ENCODE measurements around the gene PLPPR5.

PLPPR5 gene

GRCh38 chr1:98962156-98962555 is 42.5 kb downstream of the PLPPR5 start:
- no peaks in the 10 kb centered on the region for H3K79me2 ChIP-seq (ENCODE audit: insufficient read depth, low read depth)

GRCh38 chr1:98949621-98950020 is 55.0 kb downstream of the PLPPR5 start:
- Histone ChIP-seq H2AFZ (ENCODE audit: low read depth) (no peak overlapping the region), H3K27ac (no peak overlapping the region), H3K36me3 (ENCODE audit: insufficient read depth) (no peaks in the 10 kb centered on the region), H3K4me2 (no peak overlapping the region), H3K4me3 (IDR thresholded peaks at IDR 0.05; ENCODE audit: insufficient read depth, low read depth, low read length) (no peak overlapping the region), H3K4me1 (ENCODE audit: low read depth, poor library complexity, severe bottlenecking) (no peaks in the 10 kb centered on the region), H3K27me3 (ENCODE audit: insufficient read depth, low read depth) (no peaks in the 10 kb centered on the region), H3K79me2 (ENCODE audit: insufficient read depth, low read depth) (no peaks in the 10 kb centered on the region), H4K20me1 (ENCODE audit: insufficient read depth) (no peaks in the 10 kb centered on the region), H3K9ac (no peak overlapping the region)
- TF ChIP-seq CTCF (conservative IDR thresholded peaks at IDR 0.05; ENCODE audit: low read depth, low read length), result no peak

More at GRCh38 chr1:98962156-98962555, 42.5 kb downstream of the PLPPR5 start:
- H2AFZ ChIP-seq (ENCODE audit: low read depth), result no peak overlapping the region
- H3K4me2 ChIP-seq, result no peak overlapping the region
- H3K4me3 ChIP-seq (IDR thresholded peaks at IDR 0.05; ENCODE audit: insufficient read depth, low read depth, low read length), result no peak overlapping the region
- no peak overlapping the region for H3K27ac ChIP-seq
- H3K9ac ChIP-seq, result no peak overlapping the region
- H3K4me1 ChIP-seq (ENCODE audit: low read depth, poor library complexity, severe bottlenecking), result no peaks in the 10 kb centered on the region
- H3K27me3 ChIP-seq (ENCODE audit: insufficient read depth, low read depth), result no peaks in the 10 kb centered on the region
- H4K20me1 ChIP-seq (ENCODE audit: insufficient read depth), result no peaks in the 10 kb centered on the region
- H3K36me3 ChIP-seq (ENCODE audit: insufficient read depth), result no peaks in the 10 kb centered on the region
- no peak for TF ChIP-seq CTCF (conservative IDR thresholded peaks at IDR 0.05; ENCODE audit: low read depth, low read length)

GRCh38 chr1:98949166-98949565 is 55.5 kb downstream of the PLPPR5 start:
- no peak overlapping the region for H3K4me3 ChIP-seq (IDR thresholded peaks at IDR 0.05; ENCODE audit: insufficient read depth, low read depth, low read length)

GRCh38 chr1:98947071-98947470 is 57.6 kb downstream of the PLPPR5 start:
- Histone ChIP-seq H3K79me2 (ENCODE audit: insufficient read depth, low read depth) (no peaks in the 10 kb centered on the region), H3K27me3 (ENCODE audit: insufficient read depth, low read depth) (no peaks in the 10 kb centered on the region), H3K9ac (no peak overlapping the region), H3K27ac (no peak overlapping the region), H3K36me3 (ENCODE audit: insufficient read depth) (no peaks in the 10 kb centered on the region), H3K4me2 (no peak overlapping the region), H3K4me1 (ENCODE audit: low read depth, poor library complexity, severe bottlenecking) (no peaks in the 10 kb centered on the region), H4K20me1 (ENCODE audit: insufficient read depth) (no peaks in the 10 kb centered on the region), H3K4me3 (IDR thresholded peaks at IDR 0.05; ENCODE audit: insufficient read depth, low read depth, low read length) (no peak overlapping the region), H2AFZ (ENCODE audit: low read depth) (no peak overlapping the region)
- no peak for TF ChIP-seq CTCF (conservative IDR thresholded peaks at IDR 0.05; ENCODE audit: low read depth, low read length)

More at GRCh38 chr1:98949166-98949565, 55.5 kb downstream of the PLPPR5 start:
- no peak for TF ChIP-seq CTCF (conservative IDR thresholded peaks at IDR 0.05; ENCODE audit: low read depth, low read length)
- H3K36me3 ChIP-seq (ENCODE audit: insufficient read depth), result no peaks in the 10 kb centered on the region
- H3K27ac ChIP-seq, result no peak overlapping the region
- H3K4me2 ChIP-seq, result no peak overlapping the region
- no peaks in the 10 kb centered on the region for H3K4me1 ChIP-seq (ENCODE audit: low read depth, poor library complexity, severe bottlenecking)
- no peaks in the 10 kb centered on the region for H3K27me3 ChIP-seq (ENCODE audit: insufficient read depth, low read depth)
- H2AFZ ChIP-seq (ENCODE audit: low read depth), result no peak overlapping the region
- H3K9ac ChIP-seq, result no peak overlapping the region
- H3K79me2 ChIP-seq (ENCODE audit: insufficient read depth, low read depth), result no peaks in the 10 kb centered on the region
- no peaks in the 10 kb centered on the region for H4K20me1 ChIP-seq (ENCODE audit: insufficient read depth)
